HG03342 (cell line): ENCODE results near the gene SV2B.

ENCODE experiments used
- ATAC-seq: cut with Tn5 transposase; IDR thresholded peaks from one replicate; pipeline ENCODE4 v1.9.1; 2021; ENCODE audit warnings: mild to moderate bottlenecking, moderate library complexity; ENCODE audit not compliant: unreplicated experiment

The SV2B gene

DNA sequence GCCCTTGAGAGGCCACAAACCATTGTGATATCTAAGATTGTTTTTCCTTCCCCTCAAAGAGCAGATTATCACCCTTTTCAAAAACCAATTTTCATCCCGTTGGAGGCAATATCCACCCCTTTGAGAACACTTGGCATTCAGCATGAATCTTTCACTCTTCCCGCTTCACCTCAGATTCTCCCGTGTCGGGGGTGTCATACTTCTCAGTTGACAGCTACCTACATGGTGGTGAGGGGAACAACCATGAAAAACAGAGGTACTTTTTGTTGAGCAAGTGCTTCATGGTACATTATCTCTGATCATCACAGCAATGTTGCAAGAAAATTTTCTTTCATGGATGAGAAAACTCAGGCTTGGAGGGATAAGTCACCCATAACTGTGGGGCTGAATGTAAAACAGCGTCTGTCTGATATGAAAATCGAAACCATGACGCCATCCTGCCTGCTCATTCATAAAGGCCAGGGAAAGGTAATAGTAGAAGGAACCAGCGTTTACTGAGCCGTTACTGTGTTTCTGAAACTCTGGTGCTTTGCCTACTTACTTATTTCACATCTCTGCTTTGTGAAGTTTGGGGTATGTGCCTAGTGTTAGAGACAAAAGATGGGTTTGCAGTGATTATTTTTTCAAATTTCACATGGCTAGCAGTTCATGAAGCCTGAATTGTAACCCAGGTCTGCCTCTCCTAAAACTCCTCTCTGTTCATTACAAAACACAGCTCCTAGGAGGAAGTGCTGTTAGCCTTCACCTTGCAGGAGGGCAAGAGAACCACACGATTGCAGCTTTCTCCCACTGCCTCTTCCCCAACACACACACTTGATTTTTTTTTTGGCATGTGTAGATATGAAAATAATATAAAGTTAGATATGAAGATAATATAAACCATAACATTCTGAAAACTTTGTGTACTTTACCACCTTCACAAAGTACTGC, 35.4 kb downstream of the SV2B start:
- ATAC-seq: peak; percentile 92

DNA sequence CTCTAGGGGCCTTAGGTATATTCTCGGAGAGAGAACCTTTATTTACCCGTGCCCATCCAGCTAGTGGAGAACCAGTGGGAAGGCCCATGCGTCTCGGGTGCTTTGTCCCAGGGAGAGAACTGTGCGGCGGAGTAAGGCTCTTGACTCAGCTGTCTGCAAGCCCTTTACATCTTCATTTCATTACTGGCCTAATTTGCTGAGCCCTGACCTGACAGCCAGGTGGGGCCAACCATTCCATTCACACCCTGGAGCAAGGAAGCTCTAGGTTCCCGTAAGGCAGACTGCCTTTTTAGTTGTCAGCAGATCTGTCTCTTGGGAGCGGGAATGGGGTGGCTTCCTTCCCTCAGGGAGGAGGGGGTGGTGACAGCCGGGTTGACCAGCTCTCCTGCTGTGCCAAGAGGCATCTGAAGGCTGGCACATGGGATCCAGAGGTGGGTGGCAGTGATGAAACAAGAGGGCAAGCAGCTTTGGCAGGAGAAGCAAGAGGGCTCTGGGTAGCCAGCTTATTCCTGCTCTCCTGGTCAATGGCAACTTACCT, 36.4 kb downstream of the SV2B start:
- ATAC-seq: no peak

DNA sequence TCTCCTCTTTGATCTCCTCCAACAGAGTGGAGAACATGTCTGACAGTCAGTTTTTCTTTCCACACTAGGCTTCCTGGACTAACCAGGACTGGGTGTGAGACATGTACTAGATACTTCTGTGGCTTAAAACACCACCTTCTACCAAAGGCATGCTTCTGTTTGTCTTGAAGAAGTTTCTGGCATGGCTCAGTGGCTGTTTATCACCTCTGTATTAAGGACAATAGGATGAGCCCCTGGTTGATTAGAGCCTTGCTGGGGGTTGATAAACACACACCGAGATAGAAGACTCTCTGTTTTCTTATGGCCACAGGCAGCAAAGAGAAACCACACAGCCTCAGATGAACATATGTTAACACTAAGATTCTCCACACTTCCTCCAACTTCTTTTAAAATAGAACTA, 40.5 kb downstream of the SV2B start:
- no peak for ATAC-seq

DNA sequence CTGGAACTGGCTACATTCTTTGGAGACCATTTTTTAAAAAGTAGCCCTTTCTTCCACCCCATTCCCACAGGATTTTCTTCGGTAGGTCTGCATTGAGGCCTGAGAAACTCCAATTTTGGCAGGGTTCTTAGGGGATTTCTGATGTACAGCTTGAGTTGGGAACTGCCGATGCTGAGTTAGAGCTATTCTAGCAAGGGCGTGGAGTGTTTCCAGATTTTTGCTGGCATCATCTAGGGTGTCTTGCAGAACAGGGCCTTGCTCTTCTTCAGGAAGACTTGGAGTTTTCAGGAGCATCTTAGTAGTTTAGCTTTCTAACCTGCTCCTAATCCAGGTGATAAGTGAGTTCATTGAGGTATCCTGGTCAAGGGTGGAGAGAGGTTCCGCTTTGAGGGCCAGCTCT, 41.0 kb downstream of the SV2B start:
- ATAC-seq: no peak

DNA sequence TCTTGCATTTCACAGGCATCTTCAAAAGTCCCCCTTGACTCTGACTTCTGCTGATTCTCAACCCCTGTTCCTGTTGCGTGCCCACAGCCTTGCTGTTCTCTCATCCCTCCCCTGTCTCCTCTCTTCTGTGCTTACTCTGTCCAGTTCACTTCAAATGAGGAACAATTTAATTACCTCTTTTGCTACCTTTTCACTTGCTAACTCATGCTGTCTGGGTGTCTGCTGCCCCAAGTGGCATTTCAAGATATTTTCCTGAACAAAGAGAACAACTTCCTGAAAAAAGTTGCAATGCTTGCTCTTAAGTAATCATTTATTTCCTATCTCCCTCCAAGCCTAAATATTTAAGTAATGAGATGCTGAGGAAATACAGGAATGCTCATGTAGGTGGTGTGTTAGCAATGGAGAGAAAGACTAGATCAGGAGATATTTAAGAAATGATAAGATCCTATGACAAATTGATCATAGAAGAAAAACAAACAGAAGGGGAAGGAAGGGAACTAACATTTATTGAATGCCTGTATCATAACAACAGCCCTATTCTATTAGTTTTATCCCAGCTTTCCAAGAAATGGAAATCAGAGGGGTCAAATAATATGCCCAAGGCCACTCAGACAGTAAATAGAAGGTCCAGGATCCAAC, 42.2 kb downstream of the SV2B start:
- peak; percentile 59 for ATAC-seq

DNA sequence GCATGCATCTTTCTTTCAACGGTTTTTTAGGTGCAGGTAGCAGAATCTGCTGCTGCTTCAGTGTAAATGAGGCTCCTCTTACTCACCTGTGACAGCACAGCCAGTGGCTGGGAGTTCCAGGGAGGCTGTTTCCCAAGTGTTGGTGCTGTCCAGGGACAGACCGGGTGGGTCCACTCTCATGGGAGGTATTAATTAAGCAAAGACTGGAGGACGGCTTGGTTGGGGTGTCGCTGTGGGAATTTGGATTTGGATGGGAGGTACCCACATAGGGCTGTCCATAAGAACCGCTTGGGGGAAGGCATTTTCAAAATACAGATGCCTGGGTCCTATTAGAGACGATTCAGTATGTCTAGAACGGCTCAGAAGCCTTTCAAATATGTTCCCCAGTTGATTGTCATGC, 42.9 kb downstream of the SV2B start:
- no peak for ATAC-seq

DNA sequence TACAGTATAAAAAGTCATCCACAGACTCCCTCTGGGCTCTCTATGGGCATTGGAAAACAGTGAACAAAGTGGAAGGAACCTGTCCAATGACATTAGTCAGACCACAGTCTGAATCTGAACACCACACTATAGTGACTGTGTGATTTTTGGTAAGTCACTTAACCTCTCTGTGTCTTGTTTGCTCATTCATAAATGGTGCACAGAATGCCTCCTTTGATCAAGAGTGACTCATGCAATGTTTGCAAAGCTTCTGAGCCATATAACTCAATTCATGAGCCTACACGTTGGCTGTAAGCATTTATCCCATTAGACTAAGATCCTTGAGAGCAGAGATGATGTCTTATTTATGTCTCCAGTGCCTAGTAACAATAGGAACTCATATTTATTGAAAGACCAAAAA, 46.7 kb downstream of the SV2B start:
- no peak for ATAC-seq

DNA sequence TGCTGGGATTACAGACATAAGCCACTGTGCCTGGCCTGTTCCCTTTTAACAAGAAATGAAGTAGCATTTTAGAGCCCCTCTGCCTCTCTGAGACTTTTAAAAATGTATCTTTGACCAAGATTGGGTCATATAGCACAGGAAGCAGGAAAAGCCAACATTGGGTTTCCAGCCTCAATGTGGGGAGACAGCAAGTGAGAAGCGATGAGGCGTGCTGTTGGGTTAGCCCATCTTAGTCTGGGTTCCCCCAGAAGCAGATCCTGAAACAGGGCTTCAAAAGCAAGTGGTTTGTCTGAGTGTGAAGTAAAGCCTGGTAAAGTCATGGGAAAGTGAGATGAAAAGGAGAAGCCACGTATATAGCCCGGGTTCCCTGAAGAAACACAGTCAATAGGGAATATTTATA, 48.2 kb downstream of the SV2B start:
- ATAC-seq: no peak

DNA sequence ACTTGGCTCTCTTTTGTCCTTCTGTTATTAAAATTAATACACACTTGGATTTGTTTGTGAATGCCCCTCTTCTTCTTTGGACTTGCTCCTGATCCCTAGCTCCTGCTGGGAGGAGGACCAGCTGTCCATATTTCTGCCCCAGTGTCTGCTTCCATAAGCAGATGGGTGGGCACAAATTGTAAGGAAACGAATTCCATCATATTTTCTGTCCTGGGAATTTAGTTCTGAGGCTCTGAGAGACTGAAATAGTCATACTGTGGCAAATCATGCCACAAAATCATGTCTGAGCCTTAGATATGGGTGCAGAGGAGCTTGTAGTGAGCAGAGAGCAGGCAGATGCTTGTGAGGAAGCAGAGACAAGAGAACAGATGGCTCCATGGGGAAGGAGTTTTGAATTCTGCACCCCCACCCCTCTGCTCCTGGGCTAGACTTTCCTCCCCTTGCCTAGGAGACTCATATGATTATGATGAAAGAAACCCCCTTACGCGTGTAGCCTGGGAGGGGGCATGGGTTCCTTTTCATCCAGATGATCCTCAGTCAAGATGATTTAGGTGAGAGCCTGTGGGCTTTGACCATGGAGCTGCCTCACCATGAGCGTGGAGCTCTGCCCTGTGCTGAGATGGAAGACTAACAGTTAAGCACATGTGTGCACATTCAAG, 50.6 kb downstream of the SV2B start:
- ATAC-seq: no peak

DNA sequence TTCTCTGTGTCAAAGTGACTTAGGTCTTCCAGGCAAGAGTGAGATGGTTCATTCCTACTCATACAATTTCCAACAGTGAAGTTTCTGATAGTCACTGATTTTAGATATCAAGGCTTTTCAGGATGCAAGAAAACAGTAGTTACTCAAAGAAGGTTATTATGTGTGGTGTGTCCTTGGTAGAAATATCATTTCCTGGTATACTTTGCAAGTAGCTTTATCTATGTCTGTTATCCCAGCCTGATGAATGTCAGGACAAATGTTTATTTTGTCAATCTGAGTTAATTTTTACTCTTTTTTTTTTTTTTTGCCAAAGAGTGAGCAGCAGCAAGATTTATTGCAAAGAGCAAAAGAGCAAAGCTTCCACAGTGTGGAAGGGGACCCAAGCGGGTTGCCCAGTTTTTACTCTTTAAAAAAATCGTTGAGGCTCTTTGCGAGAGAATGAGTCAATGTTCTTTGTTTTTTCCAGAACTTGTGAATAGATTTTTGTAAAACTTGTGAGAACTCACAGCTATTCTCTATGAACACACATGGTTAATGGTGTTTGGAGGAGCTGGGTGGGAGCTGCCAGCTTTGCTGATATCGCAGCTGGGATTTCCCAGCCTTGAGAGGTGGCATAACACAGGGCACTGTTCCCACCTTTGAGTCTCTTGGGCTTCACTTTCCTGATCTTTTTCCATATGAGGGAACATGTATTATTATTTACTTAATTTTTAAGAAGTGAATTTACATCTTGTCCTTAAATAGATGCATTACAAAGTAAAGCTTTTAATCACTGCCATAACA, 51.9 kb downstream of the SV2B start:
- ATAC-seq: no peak

DNA sequence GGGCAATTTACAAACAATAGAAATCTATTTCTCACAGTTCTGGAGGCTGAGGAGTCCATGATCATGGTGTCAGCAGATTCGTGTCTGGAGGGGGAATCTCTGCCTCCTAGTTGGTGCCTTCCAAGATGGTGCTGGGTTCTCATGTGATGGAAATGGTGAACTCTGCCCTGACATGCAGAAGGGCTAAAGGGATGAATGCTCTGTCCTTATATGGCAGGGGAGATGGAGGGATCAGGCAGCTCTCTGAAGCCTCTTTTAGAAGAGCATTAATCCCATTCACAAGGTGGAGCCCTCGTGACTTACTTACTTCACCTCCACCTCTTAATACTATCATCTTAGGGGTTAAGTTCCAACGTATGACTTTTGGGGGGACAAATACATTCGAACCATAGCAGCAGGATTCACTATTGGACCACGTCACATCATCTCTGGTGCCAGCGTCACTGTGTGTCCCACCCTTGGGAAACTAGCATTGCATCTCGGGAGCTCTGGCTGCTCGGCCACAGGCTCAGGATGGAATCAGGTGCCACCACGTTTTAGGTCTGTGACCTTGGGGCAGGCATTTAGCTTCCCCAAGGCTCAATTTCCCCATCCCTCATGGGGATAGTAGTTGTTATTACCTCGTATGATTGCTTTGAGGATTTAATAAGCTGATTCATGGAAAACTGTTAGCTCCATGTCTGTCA, 53.0 kb downstream of the SV2B start:
- ATAC-seq: no peak

DNA sequence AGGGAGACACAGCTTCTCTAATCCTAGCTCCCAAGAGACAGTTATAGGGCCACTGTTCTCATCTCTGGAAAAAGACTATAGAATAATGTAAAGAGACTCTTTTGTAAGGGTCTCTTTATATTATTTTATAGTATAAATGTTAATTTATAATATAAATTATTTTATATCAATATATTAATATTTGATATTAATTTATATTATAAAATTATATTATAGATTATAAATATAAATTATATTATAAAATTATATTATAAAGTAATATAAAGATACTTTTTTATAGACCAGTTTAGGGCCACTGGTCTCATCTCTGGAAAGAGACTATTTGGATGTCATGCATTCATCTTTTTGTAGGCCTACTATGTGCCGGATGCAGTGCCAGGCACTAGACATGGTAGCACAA, 53.9 kb downstream of the SV2B start:
- ATAC-seq: no peak

DNA sequence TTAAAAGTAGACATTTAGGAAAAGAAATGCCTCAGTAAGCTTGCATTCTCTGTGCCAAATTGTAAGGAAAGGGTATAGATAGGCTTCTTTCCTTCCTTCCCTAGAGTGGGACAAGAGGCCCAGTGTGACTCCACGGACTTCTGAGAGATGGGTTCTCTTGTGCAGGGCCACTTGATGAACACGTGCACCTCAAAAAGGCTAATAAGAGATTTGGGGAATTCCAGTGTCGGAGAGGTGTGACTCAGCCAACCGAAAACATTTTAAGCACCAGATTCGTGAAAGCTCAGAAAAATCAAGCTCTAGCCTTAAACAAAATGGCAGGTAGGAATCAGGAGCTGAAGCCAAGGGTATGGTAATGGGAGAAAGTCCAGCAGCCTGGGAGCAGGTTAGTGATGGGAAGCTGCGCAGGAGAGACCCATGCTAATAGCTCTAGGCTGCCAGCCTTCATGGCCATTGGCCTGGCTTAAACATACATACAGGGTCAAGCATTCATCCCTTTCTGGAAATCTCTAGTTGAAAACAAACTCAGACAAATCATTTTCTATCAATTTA, 56.2 kb downstream of the SV2B start:
- no peak for ATAC-seq

DNA sequence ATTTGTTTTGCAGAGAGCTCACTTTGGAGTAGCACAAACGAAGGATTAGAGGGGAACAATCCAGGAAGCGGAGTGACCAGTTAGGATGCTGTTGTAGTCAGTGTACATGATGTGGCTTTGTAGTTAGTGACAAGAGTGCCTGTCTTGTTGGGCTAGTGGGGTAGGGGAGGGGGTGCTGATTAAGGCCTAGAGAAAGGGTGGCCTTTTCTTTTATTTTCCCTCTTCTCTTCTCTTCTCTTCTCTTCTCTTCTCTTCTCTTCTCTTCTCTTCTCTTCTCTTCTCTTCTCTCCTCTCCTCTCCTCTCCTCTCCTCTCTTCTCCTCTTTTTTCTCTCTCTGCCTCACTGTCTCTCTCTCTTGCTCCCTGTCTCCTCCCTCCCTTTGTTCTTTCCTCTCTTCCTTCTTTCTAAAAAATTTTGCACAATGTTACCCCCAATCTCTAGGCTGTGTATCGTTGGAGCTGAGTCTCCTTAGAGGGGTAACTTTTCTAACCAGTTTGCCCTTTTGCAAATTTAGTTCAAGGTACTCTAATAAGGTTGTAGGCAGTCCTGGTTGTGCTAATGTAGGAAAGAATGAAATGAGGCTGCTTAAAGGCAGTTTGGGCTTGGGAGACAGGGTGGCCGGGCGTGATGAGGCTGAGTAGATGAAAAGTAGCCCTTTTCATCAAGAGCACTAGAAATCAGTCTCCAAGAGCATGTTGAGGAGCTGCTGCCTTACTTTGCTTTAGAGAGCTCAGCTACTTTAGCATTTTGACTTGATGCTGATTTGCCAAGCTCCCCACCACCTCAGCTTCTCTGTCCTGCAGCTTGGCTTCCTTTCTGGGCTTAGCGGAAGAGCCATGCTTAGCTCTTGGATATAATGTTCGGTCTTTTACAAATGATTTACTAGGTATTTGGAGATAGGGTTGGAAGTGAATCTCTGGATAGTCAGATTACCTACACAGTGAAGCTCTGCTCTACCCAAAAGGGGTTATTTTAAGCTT, 58.6 kb downstream of the SV2B start:
- ATAC-seq: no peak

DNA sequence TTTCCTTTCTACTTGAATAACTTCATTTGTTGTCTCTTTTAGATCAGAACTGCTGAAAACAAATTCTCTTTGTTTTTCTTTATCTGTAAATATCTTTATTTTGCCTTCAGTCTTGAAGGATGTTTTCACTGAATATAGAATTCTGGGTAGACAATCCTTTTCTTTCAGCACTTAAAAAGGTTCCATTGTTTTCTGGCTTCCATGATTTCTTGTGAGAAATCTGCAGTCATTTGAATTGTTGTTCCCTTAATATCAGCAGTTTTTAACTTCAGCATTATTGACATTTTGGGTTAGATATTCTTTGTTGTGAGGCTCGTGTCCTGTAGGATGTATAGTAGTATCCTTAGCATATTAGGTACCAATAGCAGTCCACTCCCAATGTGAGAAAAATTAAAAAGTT, 65.8 kb downstream of the SV2B start:
- no peak for ATAC-seq

DNA sequence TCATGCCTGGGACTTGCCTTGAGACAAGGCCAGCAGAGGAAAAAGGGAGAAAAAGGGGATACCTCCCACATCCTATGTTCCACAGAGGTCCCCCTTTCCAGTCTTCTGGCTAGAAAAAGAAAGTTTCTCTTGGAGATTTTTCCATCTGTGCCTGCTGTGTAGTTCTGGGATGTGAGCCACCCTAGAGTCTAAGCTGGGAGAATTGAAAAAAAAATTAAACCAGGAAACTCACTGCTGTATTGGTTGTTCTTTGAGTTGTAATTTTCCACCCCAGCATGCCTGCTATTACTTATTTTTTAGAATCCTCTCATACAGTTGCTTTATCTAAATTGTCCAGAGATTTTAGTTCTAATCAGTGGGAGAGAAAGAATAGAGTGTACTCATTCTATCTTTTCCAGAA, 68.4 kb downstream of the SV2B start:
- no peak for ATAC-seq

DNA sequence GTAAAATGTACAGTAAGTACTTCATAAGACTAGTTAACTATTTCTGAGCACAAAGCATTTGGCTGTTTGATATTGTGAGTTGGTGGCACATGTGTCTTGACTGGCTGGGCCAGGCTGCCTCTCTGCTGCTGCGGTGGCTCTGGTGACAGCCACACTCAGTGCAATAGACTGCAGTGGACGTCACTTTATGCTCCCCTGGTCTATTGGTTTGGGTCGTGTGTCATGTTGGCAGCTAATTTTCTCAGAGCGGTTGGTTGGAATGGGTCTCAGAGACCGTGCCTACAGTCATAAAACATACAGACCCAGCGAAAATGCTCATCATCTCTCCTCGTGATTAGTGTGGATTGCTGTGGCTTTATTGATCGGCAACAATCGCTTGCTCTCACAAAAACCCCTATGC, 71.3 kb downstream of the SV2B start:
- ATAC-seq: no peak

DNA sequence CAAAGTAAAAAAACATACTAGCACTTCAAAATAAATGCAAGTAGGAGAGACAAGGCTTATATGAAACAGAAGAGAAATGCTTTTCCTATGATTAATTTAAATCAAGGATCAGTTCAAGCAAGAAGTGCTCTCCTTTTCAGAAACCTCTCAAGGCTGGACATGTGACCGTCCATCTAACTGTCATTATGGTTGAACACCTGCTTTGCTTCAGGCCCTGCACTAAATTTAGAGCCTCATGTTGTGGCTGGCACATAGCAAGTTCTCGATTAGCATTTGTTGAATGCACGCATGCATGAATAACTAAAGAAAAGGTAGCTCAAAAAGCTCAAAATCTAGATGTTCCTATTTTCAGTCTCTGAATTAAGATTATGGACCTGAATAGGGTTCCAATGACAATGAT, 82.0 kb downstream of the SV2B start:
- ATAC-seq: no peak

DNA sequence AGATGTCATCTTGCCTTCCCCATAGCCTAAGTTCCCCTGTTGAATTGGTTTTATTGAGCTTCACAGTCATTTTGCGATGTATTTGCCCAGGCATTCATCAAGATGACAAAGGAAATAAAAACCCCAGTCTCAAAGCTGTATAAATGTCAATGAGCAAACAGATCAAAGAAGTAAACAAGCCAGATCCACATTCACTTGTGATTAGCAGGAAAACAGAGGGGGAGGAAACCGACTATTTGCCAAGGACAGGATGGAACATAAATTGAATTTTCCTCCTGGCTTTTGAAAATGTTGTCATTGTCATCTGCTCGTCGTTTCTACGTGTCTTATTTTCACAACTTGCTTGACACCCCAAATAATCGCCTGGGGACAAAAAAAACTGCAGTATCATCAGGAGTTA, 83.5 kb downstream of the SV2B start:
- no peak for ATAC-seq
